ENCODE results near the gene PSMD13.

DNA sequence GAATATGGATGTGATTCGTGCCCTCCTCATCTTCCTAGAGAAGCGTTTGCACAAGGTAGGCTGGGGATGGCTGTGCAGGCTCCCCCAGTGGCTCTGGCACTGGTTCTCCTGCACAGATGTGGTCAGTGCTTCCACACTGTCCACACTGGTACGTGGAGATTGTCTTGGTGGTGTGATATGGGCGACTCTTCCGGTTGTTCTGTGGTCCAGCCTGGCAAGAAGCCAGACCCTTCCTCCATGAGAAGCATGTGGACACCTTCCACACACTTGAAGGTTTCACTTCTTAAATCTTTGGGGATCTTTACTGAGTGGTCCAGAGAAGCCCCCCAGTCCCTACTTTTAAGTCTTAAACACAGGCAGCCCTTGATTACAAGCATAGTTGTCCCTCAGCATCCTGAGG, 25.5 kb upstream of the PSMD13 start:
- TF ChIP-seq, protein P1, sequence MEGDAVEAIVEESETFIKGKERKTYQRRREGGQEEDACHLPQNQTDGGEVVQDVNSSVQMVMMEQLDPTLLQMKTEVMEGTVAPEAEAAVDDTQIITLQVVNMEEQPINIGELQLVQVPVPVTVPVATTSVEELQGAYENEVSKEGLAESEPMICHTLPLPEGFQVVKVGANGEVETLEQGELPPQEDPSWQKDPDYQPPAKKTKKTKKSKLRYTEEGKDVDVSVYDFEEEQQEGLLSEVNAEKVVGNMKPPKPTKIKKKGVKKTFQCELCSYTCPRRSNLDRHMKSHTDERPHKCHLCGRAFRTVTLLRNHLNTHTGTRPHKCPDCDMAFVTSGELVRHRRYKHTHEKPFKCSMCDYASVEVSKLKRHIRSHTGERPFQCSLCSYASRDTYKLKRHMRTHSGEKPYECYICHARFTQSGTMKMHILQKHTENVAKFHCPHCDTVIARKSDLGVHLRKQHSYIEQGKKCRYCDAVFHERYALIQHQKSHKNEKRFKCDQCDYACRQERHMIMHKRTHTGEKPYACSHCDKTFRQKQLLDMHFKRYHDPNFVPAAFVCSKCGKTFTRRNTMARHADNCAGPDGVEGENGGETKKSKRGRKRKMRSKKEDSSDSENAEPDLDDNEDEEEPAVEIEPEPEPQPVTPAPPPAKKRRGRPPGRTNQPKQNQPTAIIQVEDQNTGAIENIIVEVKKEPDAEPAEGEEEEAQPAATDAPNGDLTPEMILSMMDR (optimal IDR thresholded peaks at IDR 0.05 in 1 of 3, IDR thresholded peaks at IDR 0.05 in 1 of 3, conservative IDR thresholded peaks at IDR 0.05 in 1 of 3; ENCODE audit: extremely low read depth in 1 of 3, insufficient read depth in 2 of 3, low read length in 3 of 3), result no peak
- no peak for TF ChIP-seq EZH2 (IDR thresholded peaks at IDR 0.05; ENCODE audit: low read length)

Data from keratinocyte (primary cell).